Adrenal gland (tissue), 5 donors: ENCODE measurements around the gene PANK2.

ENCODE experiments used
- CTCF ChIP-seq, 6 experiments: fragments of 450-650 bp in 4 of 6; fragments of 200-600 bp in 2 of 6; sonication (generic) in 1 of 6; IDR thresholded peaks; 1 replicate in 5 of 6; 2 replicates in 1 of 6; pipeline versions ENCODE4 v1.5.1 to v1.8.0; 2016 to 2021; ENCODE audit warnings: antibody characterized with exemption in 6 of 6, mild to moderate bottlenecking in 2 of 6, moderate library complexity in 1 of 6
- POLR2A ChIP-seq, 2 donors: fragments of 450-650 bp; IDR thresholded peaks; one replicate each; pipeline ENCODE4 v1.6.1; 2017; ENCODE audit warnings: antibody characterized with exemption in 2 of 2, mild to moderate bottlenecking in 2 of 2, moderate library complexity in 1 of 2
- donor health status: DM: no; HTN: no; CAD: no.

GRCh38 chr20:3876000-3876399 is 13.2 kb upstream of the PANK2 start:
- no peak for TF ChIP-seq POLR2A (IDR thresholded peaks at IDR 0.05)
- no peak for TF ChIP-seq CTCF (IDR thresholded peaks at IDR 0.05)
